Choroid plexus epithelial cell (primary cell): ENCODE data around the gene TSPAN18.
"Not testable (repeated sequence)": the region's sequence is repeated elsewhere in the genome, so short reads cannot be mapped to it uniquely, and the experiment has no call there.

Source experiments
- DNase-seq: peaks from one replicate; pipeline ENCODE4 v3.0.0-alpha.2; 2010; ENCODE audit warnings: low read depth
- H3K4me3 ChIP-seq: 2 replicates; pipeline ENCODE4 v1.5.1; 2011; ENCODE audit warnings: low read depth, mild to moderate bottlenecking, control low read depth, low read length, moderate library complexity
- TF ChIP-seq, protein P1 (sequence below): conservative IDR thresholded peaks from 2 replicates; pipeline ENCODE4 v1.5.1; 2011; ENCODE audit warnings: low read depth, mild to moderate bottlenecking, control low read depth, inconsistent platforms, low read length, moderate library complexity

The TSPAN18 gene

GRCh38 chr11:44870615-44871176 lies 143.9 kb downstream of the TSPAN18 start:
- H3K4me3 ChIP-seq: no peak overlapping the region
- TF ChIP-seq, protein P1, sequence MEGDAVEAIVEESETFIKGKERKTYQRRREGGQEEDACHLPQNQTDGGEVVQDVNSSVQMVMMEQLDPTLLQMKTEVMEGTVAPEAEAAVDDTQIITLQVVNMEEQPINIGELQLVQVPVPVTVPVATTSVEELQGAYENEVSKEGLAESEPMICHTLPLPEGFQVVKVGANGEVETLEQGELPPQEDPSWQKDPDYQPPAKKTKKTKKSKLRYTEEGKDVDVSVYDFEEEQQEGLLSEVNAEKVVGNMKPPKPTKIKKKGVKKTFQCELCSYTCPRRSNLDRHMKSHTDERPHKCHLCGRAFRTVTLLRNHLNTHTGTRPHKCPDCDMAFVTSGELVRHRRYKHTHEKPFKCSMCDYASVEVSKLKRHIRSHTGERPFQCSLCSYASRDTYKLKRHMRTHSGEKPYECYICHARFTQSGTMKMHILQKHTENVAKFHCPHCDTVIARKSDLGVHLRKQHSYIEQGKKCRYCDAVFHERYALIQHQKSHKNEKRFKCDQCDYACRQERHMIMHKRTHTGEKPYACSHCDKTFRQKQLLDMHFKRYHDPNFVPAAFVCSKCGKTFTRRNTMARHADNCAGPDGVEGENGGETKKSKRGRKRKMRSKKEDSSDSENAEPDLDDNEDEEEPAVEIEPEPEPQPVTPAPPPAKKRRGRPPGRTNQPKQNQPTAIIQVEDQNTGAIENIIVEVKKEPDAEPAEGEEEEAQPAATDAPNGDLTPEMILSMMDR: no peak
- DNase-seq: no peak

DNA sequence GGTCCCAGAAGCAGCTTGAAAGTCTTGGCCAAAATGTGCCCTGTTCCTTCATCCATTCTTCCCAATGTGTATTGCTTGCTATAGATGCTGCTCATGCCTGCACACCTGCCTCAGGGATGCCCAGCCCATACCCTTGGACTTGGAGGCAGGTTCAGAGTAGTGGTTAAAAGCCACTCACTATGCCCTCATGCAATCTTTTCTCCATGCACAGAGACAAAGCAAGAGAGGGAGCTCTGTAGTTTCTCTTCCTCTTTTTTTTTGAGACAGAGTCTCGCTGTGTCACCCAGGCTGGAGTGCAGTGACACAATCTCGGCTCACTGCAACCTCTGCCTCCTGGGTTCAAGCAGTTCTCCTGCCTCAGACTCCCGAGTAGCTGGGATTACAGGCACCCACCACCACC lies 144.9 kb downstream of the TSPAN18 start:
- DNase-seq, H3K4me3 ChIP-seq: not testable (repeated sequence)

DNA sequence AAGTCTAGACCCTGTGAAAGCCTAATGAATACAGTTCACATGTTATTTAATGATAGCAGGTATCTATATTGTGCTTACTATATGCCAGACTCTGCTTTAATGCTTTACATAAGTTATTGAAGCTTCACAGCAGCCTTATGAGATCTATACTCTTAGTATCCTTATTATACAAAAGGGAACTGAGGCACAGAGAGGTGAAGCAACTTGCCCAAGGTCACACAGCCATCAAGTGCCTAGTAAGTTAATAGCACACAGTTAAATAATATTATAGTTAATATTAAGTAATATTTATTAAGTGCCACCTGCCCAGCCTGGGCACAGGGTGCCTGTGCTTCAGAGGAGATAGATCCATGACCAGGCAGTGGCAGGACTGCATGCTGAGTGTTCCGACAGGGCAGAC lies 145.8 kb downstream of the TSPAN18 start:
- DNase-seq: no peak
- H3K4me3 ChIP-seq: no peak overlapping the region
- TF ChIP-seq, protein P1: no peak

DNA sequence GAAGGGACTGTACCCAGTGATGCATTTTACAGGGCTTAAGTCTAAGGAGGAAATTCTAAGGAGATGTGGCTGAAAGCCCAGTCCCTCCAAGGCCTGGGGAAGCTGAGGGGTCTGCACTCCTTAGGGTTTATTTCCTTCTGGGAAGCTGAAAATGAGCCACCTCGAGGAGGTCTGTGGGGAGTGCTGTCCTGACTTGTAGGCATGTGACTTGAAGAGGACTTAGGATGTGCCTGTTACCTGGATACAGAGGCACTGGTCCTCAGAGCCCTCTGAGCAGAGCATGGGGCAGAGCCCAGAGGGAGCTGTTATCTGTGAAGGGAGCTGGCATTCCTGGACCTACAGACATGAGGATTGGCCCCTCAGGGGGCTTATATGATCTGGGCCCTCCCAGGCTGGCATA lies 146.8 kb downstream of the TSPAN18 start:
- H3K4me3 ChIP-seq: no peak overlapping the region
- DNase-seq: no peak
- TF ChIP-seq, protein P1: no peak

DNA sequence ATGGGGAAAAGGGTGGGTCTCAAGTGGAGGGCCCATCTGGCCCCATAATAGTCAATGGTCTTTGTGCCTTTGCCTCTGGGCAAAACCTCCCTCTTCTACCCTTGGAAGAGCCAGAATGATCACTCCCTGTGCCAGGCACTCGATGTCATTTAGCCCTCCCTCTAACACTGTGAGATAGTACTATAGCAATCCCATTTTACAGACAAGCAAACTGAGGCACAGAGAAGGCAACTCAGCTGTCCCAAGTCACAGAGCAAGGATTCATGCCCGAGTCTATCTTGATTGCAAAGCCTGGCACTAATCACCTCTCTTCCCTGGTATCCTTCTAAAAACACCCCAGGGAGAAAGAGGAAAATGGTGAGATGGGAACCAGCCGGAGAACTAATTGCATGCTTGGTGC lies 147.5 kb downstream of the TSPAN18 start:
- H3K4me3 ChIP-seq: no peak overlapping the region
- DNase-seq: no peak
- TF ChIP-seq, protein P1: no peak

- TF ChIP-seq, protein P1: no peak
- no peak overlapping the region for H3K4me3 ChIP-seq
- no peak for DNase-seq
Measured at GRCh38 chr11:44875037-44875436, 148.3 kb downstream of the TSPAN18 start.

GRCh38 chr11:44876194-44876723 lies 149.5 kb downstream of the TSPAN18 start:
- DNase-seq: no peak
- no peak overlapping the region for H3K4me3 ChIP-seq
- TF ChIP-seq, protein P1: no peak

GRCh38 chr11:44876906-44877305 lies 150.1 kb downstream of the TSPAN18 start:
- TF ChIP-seq, protein P1: no peak
- no peak overlapping the region for H3K4me3 ChIP-seq
- DNase-seq: no peak
